ENCODE measurements around the gene ORAI3.

DNA sequence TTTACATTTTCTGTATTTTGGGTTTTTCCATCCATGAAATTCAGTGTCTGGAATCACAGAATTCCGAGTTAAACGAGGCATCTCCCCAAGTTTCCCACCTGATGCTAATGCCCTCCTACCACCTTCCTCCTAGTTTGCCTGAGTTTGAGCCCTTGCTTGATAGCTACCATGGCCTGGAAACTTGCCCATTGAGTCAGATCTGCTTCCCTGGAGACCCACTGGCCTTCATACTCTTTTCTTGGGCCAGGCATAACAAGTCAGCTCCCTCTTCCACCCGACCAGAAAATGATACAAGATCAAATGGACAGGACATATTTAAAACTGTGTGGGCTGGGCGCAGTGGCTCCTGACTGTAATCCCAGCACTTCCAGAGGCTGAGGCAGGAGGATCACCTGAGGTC is 18.9 kb downstream of the ORAI3 start:
- TF ChIP-seq POLR2A (IDR thresholded peaks at IDR 0.05; ENCODE audit: low read length): no peak
- no peak for TF ChIP-seq GATA1 (IDR thresholded peaks at IDR 0.05; ENCODE audit: low read depth, low read length)
